Measurements from ENCODE around the gene ATXN7.

- TF ChIP-seq EZH2 (IDR thresholded peaks at IDR 0.05; ENCODE audit: borderline replicate concordance, low read length), result no peak
- TF ChIP-seq, protein P1, sequence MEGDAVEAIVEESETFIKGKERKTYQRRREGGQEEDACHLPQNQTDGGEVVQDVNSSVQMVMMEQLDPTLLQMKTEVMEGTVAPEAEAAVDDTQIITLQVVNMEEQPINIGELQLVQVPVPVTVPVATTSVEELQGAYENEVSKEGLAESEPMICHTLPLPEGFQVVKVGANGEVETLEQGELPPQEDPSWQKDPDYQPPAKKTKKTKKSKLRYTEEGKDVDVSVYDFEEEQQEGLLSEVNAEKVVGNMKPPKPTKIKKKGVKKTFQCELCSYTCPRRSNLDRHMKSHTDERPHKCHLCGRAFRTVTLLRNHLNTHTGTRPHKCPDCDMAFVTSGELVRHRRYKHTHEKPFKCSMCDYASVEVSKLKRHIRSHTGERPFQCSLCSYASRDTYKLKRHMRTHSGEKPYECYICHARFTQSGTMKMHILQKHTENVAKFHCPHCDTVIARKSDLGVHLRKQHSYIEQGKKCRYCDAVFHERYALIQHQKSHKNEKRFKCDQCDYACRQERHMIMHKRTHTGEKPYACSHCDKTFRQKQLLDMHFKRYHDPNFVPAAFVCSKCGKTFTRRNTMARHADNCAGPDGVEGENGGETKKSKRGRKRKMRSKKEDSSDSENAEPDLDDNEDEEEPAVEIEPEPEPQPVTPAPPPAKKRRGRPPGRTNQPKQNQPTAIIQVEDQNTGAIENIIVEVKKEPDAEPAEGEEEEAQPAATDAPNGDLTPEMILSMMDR (conservative IDR thresholded peaks at IDR 0.05 in 1 of 2, IDR thresholded peaks at IDR 0.05 in 1 of 2; ENCODE audit: extremely low read depth in 1 of 2, insufficient read depth in 1 of 2, low read depth in 1 of 2, low read length in 2 of 2), result no peak
These were observed 1.3 kb downstream of the ATXN7 start for GRCh38 chr3:63864965-63865327.

All from mammary epithelial cell (primary cell).